Stimulated activated CD8-positive, alpha-beta memory T cell treated with anti-CD3 and anti-CD28 coated beads, Interleukin-7, amount 100 ng/mL, for 48 hours (primary cell): ENCODE results near the gene STXBP4.

Source experiments
- DNase-seq, 2 donors: peaks; one replicate each; pipeline ENCODE4 v3.0.0-alpha.2; 2020; ENCODE audit warnings: low read depth in 1 of 2; ENCODE audit errors: extremely low read depth in 1 of 2

Gene STXBP4

DNA sequence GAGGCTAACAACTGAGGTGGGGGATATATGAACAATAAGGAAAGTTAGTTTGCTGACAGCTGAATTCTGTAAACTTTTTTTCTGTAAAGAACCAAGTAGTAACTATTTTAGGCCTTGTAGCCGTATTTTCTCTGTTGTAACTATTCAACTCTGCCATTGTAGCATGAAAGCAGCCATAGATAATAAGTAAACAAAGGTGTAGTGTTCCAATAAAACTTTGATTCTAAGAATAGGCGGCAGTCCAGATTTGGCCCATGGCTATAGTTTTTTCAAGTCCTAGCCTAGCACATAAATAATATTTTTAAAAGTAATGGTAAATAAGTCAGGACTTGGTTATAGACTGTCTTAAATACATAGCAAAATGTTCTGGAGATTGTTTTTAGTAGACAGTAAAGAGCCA is 142.0 kb downstream of the STXBP4 start:
- no peak for DNase-seq

- no peak for DNase-seq
These were observed 145.7 kb downstream of the STXBP4 start for GRCh38 chr17:55114283-55114682.

- DNase-seq: no peak
These were observed 147.9 kb downstream of the STXBP4 start for GRCh38 chr17:55116440-55116914.

- no peak for DNase-seq
These were observed 148.6 kb downstream of the STXBP4 start for GRCh38 chr17:55117164-55117563.

DNA sequence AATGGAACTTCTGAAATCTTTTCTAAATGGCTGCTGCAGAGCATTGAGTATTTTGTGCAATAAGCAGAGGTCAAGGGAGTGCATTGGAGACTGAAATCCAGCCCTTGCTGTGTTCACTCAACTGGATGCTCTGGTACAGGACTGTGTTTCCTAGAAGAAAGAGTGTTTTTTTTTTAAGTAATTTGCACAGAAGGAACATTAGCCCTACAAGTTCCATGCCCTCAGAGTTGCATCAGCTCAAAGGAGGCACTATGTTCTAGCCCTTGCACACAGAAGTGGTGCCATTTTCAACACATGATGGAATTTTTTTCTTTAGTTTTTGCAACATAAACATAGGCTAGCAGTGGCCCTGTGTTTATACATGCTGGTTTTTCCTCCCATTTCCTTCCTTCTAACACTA is 152.1 kb downstream of the STXBP4 start:
- DNase-seq: no peak

GRCh38 chr17:55121268-55121667 is 152.7 kb downstream of the STXBP4 start:
- no peak for DNase-seq

DNA sequence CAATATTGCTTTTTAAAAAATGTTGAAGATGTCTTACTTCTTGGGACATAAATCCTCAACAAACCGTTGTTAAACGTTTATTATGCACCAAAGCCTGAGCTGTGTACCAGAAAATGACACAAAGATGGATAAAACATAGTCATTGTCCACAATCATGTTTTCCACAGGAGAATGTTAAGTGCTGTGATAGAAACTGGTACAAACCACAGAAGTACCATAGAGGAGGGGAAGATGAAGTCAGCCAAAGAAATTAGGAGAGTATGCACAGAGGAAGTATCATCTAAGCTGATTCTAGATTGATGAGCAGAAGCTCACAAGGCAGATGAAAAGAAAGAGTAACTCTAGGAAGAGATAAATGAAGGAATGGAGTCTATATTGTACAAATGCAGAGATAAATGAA is 153.5 kb downstream of the STXBP4 start:
- no peak for DNase-seq

- DNase-seq: no peak
These were observed 156.3 kb downstream of the STXBP4 start for GRCh38 chr17:55124730-55125360.

GRCh38 chr17:55133583-55133982 is 165.0 kb downstream of the STXBP4 start:
- DNase-seq: no peak

- no peak for DNase-seq
These were observed 166.1 kb downstream of the STXBP4 start for GRCh38 chr17:55134486-55135157.

- no peak for DNase-seq
These were observed 172.2 kb downstream of the STXBP4 start for GRCh38 chr17:55140809-55141208.

- DNase-seq: no peak
These were observed 176.0 kb downstream of the STXBP4 start for GRCh38 chr17:55144518-55144917.

GRCh38 chr17:55149485-55149884 is 180.9 kb downstream of the STXBP4 start:
- no peak for DNase-seq

GRCh38 chr17:55152236-55152635 is 183.7 kb downstream of the STXBP4 start:
- DNase-seq: no peak

DNA sequence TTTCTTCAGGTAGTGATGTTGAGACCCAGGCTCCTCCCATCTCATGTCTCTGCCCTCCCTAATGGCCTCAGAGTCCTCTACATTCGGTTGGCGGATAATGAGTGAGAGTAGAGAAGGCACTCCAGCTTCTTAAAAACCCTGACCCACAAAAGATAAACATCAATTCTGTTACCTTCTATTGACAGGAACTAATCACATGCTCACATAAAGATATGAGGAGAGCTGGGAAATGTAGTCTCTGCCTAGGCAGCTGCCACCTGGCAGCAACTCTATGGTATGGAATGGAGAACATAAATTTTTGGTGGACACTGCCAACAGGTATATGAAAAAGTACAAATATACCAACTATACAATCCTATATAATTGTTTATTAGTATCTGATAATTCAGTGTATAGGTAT is 185.5 kb downstream of the STXBP4 start:
- DNase-seq: no peak

GRCh38 chr17:55155856-55156560 is 187.4 kb downstream of the STXBP4 start:
- no peak for DNase-seq

- no peak for DNase-seq
These were observed 188.6 kb downstream of the STXBP4 start for GRCh38 chr17:55157165-55157564.

DNA sequence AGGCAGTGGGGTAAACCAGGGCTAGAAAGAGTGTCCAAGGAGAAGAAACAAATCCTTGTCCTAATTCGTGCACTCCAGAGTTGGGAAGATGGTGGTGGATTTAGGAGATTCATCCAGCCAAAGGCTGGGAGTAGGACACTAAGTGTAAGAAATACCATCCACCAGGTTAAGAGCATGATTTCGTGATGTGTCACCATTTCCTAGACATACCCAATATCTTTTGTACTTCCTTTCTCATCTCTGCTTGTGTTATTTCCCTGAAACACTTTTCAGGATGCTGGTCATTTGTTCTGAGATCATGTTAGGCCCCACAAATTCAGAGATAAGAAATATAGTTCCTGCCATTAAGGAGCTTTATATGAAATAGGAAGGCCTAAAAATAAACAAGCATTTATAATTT is 189.9 kb downstream of the STXBP4 start:
- DNase-seq: no peak

- DNase-seq: no peak
These were observed 190.7 kb downstream of the STXBP4 start for GRCh38 chr17:55159251-55159650.

GRCh38 chr17:55160501-55160900 is 191.9 kb downstream of the STXBP4 start:
- no peak for DNase-seq

DNA sequence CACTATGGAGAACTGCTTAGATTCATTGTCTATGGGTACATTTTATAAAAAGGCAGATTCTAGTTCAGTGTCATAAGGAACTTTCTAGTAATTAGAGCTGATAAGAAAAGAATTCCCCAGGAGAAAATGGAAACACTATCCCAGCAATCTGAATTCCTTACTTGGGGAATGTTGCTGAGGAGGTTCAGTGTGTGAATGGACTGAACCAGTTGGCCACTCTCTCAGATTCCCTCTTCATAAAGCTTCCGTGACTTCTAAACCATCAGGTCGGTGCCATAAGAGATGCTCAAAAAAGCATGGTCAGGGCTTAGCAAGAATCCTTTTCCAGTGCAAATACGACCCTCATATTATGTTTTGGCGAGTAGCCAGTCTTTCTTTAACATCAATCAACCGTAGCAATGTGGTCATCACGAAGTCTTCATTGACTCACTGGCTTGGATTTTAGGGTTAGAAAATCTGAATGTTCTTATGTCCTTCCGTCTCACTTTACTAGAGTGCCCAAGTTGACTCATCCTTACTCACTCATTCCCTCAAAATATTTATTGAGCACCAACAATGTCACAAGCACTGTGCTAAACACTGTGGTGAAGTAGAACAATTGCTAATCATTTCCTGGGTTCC is 193.5 kb downstream of the STXBP4 start:
- no peak for DNase-seq

GRCh38 chr17:55162556-55162946 is 194.0 kb downstream of the STXBP4 start:
- no peak for DNase-seq
